T47D (cell line): ENCODE measurements around the gene TXNRD1.
A peak's percentile ranks its signal among the peaks of the same experiment; 100 is the strongest.
"Not testable (repeated sequence)": the region's sequence is repeated elsewhere in the genome, so short reads cannot be mapped to it uniquely, and the experiment has no call there.

Source experiments
- DNase-seq, 2 experiments: peaks; one replicate each; pipeline versions ENCODE4 v3.0.0 to v3.0.0-alpha.2; 2011 to 2012; ENCODE audit warnings: low read depth in 1 of 2, low spot score in 1 of 2
- JUND ChIP-seq: IDR thresholded peaks from 2 replicates; pipeline ENCODE4 v1.6.1; 2012; ENCODE audit warnings: low read depth
- in situ Hi-C: cut with HindIII; loops from 2 replicates; pipeline ENCODE4 v1.10.0; 2016; ENCODE audit warnings: low sequenced_read_pairs, low pct_unique_long_range_greater_than_20kb

Gene TXNRD1

GRCh38 chr12:104381731-104382480 lies 166.3 kb downstream of the TXNRD1 start:
- in situ Hi-C loops = no loop called here
- no peak for TF ChIP-seq JUND
- DNase-seq = peak; percentile 66 to 90

GRCh38 chr12:104384141-104384880 lies 168.7 kb downstream of the TXNRD1 start:
- no peak for TF ChIP-seq JUND
- no peak for DNase-seq
- in situ Hi-C loops = no loop called here

DNA sequence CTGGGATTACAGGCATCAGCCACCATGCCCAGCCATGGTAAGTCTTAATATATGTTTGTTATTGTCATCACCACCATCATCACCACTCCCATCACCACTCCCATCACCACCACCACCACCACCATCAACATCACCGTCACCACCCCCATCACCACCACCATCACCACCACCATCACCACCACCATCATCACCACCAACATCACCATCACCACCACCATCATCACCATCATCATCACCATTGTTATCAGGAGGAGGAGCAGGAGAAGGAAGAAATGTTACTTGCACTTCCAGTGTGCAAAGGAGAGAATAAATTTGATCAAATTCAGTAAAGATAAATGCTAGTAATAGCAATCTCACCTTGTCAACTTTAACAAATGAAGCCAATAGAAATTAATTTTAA lies 169.9 kb downstream of the TXNRD1 start:
- DNase-seq = no peak
- in situ Hi-C loops = no loop called here
- TF ChIP-seq JUND = no peak

GRCh38 chr12:104386461-104386860 lies 170.9 kb downstream of the TXNRD1 start:
- no peak for DNase-seq
- TF ChIP-seq JUND = no peak
- in situ Hi-C loops = no loop called here

DNA sequence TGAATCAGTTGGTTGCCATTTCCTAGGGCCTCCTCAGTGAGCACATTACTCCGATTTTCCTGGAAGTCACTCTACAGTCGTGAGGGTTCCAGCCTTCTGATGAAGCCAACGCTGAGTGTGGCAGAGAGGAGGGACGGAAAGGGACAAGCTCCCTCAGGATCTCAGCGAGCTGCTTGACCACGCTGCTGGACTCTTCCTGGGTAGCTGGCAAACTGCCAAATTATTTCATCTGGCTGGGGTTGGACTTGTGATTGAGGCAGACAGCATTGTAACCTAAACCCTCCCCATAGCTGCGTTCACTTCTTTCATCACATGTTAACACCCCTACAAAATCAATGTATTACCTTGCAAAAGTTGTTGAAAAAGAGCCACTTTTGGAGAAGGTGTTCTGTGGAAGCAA lies 171.6 kb downstream of the TXNRD1 start:
- in situ Hi-C loops = no loop called here
- DNase-seq = peak in 1 of 2 experiments; percentile 33
- no peak for TF ChIP-seq JUND

DNA sequence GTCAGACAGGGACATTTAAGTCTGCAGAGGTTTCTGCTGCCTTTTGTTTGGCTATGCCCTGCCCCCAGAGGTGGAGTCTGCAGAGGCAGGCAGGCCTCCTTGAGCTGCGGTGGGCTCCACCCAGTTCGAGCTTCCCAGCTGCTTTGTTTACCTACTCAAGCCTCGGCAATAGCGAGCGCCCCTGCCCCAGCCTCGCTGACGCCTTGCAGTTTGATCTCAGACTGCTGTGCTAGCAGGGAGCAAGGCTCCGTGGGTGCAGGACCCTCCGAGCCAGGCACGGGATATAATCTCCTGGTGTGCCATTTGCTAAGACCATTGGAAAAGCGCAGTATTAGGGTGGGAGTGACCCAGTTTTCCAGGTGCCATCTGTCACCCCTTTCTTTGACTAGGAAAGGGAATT lies 178.5 kb downstream of the TXNRD1 start:
- DNase-seq, in situ Hi-C loops: not testable (repeated sequence)
